Right lobe of liver (tissue), 4 donors: Measurements from ENCODE around the gene AIFM3.

Source experiments
- CTCF ChIP-seq, 4 donors: fragments of 200-600 bp in 3 of 4; fragments of 450-650 bp in 1 of 4; IDR thresholded peaks; one replicate each; pipeline versions ENCODE4 v1.5.1 to v1.8.0; 2016 to 2022; ENCODE audit warnings: antibody characterized with exemption in 4 of 4, mild to moderate bottlenecking in 2 of 4
- POLR2A ChIP-seq: fragments of 450-650 bp; IDR thresholded peaks from one replicate; pipeline ENCODE4 v1.6.1; 2017; ENCODE audit warnings: antibody characterized with exemption, mild to moderate bottlenecking
- donor health status: DM: no; HTN: no; CAD: no.
- donor health status: DM: no; HTN: no; CAD: no.
- donor health status: DM: no; HTN: yes; CAD: no.

DNA sequence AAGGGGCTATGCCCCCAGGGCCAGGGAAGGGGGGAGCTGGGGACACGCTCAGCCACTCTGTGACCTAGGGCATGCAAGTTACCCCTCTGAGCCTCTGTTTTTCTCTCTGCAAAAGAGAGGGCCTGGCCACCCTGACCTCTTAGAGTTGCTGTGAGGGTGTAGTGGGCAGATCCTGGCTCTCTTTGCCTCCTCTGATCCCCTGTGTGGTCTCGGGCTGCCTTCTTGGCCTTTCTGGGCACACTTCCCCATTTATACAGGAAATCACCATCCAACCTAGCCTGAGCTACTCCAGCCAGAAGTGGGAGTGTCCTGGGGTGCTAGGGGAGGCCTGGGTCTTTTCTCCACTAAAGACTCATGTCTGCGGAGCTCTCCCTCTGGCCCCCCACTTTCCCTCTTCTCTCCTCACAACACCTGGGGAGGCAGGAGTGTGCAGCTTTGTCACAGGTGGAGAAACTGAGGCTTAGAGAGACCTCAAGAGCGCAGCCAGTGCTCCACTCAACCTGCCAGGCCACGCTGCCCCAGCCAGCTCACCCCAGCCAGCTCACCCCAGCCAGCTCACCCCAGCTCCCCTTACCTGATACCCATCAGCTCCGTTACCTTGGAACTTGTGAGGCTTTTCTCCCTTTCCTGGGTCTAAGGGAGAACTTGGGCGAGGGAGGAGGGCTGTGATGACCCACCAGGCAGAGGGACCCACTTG lies 1.4 kb downstream of the AIFM3 start:
- no peak for TF ChIP-seq CTCF (IDR thresholded peaks at IDR 0.05)
- no peak for TF ChIP-seq POLR2A
